HEK293T (cell line): ENCODE data around the gene NBPF4.

Experiments
- ARNT ChIP-seq: fragments of 450-650 bp; IDR thresholded peaks from 2 replicates; pipeline ENCODE4 v1.6.1; 2017; ENCODE audit warnings: mild to moderate bottlenecking
- CTBP1 ChIP-seq: fragments of 450-650 bp; IDR thresholded peaks from 2 replicates; pipeline ENCODE4 v1.6.1; 2016; ENCODE audit warnings: borderline replicate concordance
- FOXA1 ChIP-seq: fragments of 450-650 bp; IDR thresholded peaks from 2 replicates; pipeline ENCODE4 v1.6.1; 2016; ENCODE audit warnings: mild to moderate bottlenecking
- FOXM1 ChIP-seq: fragments of 450-650 bp; IDR thresholded peaks from 2 replicates; pipeline ENCODE4 v1.6.1; 2017; ENCODE audit warnings: mild to moderate bottlenecking, borderline replicate concordance
- SP1 ChIP-seq: fragments of 450-650 bp; IDR thresholded peaks from 2 replicates; pipeline ENCODE4 v1.6.1; 2017
- TARDBP ChIP-seq: fragments of 450-650 bp; IDR thresholded peaks from 2 replicates; pipeline ENCODE4 v1.6.1; 2016

- TF ChIP-seq ARNT (0 out of 2 replicates have a peak, but pooled peaks have one; percentile 15), FOXA1 (no peak), CTBP1 (no peak), TARDBP (no peak), FOXM1 (no peak), SP1 (no peak)
Observed at GRCh38 chr1:108199781-108200686, 43.8 kb downstream of the NBPF4 start, which contains the start of gene SLC25A24.
